ENCODE data around the gene TTC12. TPM values are rescaled to one million over a fixed set of nuclear protein-coding genes. Genes with fewer than 3 reads are reported as not detected.

The TTC12 gene, protein sequence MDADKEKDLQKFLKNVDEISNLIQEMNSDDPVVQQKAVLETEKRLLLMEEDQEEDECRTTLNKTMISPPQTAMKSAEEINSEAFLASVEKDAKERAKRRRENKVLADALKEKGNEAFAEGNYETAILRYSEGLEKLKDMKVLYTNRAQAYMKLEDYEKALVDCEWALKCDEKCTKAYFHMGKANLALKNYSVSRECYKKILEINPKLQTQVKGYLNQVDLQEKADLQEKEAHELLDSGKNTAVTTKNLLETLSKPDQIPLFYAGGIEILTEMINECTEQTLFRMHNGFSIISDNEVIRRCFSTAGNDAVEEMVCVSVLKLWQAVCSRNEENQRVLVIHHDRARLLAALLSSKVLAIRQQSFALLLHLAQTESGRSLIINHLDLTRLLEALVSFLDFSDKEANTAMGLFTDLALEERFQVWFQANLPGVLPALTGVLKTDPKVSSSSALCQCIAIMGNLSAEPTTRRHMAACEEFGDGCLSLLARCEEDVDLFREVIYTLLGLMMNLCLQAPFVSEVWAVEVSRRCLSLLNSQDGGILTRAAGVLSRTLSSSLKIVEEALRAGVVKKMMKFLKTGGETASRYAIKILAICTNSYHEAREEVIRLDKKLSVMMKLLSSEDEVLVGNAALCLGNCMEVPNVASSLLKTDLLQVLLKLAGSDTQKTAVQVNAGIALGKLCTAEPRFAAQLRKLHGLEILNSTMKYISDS
- total RNA-seq (34.4 TPM), polyA plus RNA-seq (ENCODE audit: insufficient read depth, low read depth, low replicate concordance) (16.7 TPM)
- long read RNA-seq, donor 1, result 0 reads
- long read RNA-seq, donor 2, partial matches to known transcripts, result 0 of 1 reads
- long read RNA-seq, donor 2, other reads (novel, unspliced or antisense), result 0 of 1 reads
- long read RNA-seq, donor 3, result 0 reads
- long read RNA-seq, donor 4, result 0 reads
- long read RNA-seq, donor 5, result 0 reads
- long read RNA-seq, donor 6, partial matches to known transcripts, result 0 of 3 reads
- long read RNA-seq, donor 6, other reads (novel, unspliced or antisense), result 0 of 3 reads
- long read RNA-seq, donor 7, partial matches to known transcripts, result 5 of 10 reads
- long read RNA-seq, donor 7, other reads (novel, unspliced or antisense), result 4 of 10 reads
- long read RNA-seq, donor 8, result 0 reads
- long read RNA-seq, donor 9, result 0 reads
- long read RNA-seq, donor 10, partial matches to known transcripts, result 0 of 1 reads
- long read RNA-seq, donor 10, other reads (novel, unspliced or antisense), result 0 of 1 reads

GRCh38 chr11:113314389-113315301 is at the start of gene TTC12:
Gene TTC12, plus strand, starts transcription at chr11:113314583. Its CDS starts 1,675 bp downstream, at chr11:113316258.
- TF ChIP-seq, protein P1, sequence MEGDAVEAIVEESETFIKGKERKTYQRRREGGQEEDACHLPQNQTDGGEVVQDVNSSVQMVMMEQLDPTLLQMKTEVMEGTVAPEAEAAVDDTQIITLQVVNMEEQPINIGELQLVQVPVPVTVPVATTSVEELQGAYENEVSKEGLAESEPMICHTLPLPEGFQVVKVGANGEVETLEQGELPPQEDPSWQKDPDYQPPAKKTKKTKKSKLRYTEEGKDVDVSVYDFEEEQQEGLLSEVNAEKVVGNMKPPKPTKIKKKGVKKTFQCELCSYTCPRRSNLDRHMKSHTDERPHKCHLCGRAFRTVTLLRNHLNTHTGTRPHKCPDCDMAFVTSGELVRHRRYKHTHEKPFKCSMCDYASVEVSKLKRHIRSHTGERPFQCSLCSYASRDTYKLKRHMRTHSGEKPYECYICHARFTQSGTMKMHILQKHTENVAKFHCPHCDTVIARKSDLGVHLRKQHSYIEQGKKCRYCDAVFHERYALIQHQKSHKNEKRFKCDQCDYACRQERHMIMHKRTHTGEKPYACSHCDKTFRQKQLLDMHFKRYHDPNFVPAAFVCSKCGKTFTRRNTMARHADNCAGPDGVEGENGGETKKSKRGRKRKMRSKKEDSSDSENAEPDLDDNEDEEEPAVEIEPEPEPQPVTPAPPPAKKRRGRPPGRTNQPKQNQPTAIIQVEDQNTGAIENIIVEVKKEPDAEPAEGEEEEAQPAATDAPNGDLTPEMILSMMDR (IDR thresholded peaks at IDR 0.05; ENCODE audit: borderline replicate concordance, extremely low read depth, insufficient read depth), result no peak

DNA sequence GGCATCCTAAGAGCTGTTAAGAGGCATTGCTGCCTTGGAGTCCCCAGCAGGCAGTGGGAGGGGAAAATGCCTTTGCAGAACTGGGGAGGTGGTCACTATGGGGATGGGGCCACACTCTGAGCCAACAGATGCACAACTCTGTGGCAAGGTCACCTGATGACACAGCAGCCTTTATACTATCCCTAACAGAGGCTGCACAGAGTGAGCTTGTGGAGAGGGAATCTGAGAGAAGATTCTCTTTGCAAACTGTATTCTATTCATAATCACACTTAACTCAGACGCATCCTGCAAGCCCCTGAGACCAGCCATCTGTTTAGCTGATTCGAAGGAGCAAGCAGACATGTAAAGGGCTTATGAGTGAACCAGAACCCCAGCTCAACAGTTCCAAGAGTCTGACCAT is 49.0 kb upstream of the TTC12 start:
- H3K9me3 ChIP-seq (ENCODE audit: control insufficient read depth in 2 of 3, insufficient read depth in 1 of 3, low read length in 3 of 3), result no peaks in the 10 kb centered on the region
- H3K4me1 ChIP-seq (ENCODE audit: control insufficient read depth in 2 of 3, insufficient read depth in 2 of 3, low read depth in 1 of 3, low read length in 3 of 3), result no peaks in the 10 kb centered on the region
- TF ChIP-seq, protein P1 (IDR thresholded peaks at IDR 0.05; ENCODE audit: borderline replicate concordance, extremely low read depth, insufficient read depth), result no peak
- H3K36me3 ChIP-seq (ENCODE audit: control insufficient read depth in 2 of 3, insufficient read depth in 3 of 3, low read length in 3 of 3), result peaks cover 0 to 2% (median 0%) of the 10 kb centered on the region in 3 donors
- no peak for DNase-seq
- no peak overlapping the region for H3K9ac ChIP-seq (ENCODE audit: low read length in 3 of 3)
- no peaks in the 10 kb centered on the region for H3K27me3 ChIP-seq (ENCODE audit: control insufficient read depth, insufficient read depth, low read length)
- no peak overlapping the region for H3K27ac ChIP-seq (ENCODE audit: low read depth in 2 of 2, low read length in 2 of 2)
- no peak overlapping the region for H3K4me3 ChIP-seq (ENCODE audit: low read length in 3 of 3)
- FAIRE-seq, result no peak
- intact Hi-C loops (cut with DNase I), result no loop called here

More at GRCh38 chr11:113314389-113315301, at the start of gene TTC12:
- peak; percentile 96 to 97 (median 97) for DNase-seq
- Histone ChIP-seq H3K27me3 (ENCODE audit: control insufficient read depth, insufficient read depth, low read length) (no peaks in the 10 kb centered on the region), H3K4me1 (ENCODE audit: control insufficient read depth in 2 of 3, insufficient read depth in 2 of 3, low read depth in 1 of 3, low read length in 3 of 3) (peaks cover 0 to 5% (median 2%) of the 10 kb centered on the region in 3 donors), H3K9me3 (ENCODE audit: control insufficient read depth in 2 of 3, insufficient read depth in 1 of 3, low read length in 3 of 3) (no peaks in the 10 kb centered on the region), H3K9ac (ENCODE audit: low read length in 3 of 3) (peak within 1 kb of the TSS; percentile 54 to 83 (median 72)), H3K36me3 (ENCODE audit: control insufficient read depth in 2 of 3, insufficient read depth in 3 of 3, low read length in 3 of 3) (no peaks in the 10 kb centered on the region), H3K27ac (ENCODE audit: low read depth in 2 of 2, low read length in 2 of 2) (peak within 1 kb of the TSS; percentile 87 to 88), H3K4me3 (ENCODE audit: low read length in 3 of 3) (peak within 1 kb of the TSS; percentile 75 to 85 (median 83))
- no peak for FAIRE-seq
- intact Hi-C loops (cut with DNase I), result no loop called here

- Histone ChIP-seq H3K27me3 (ENCODE audit: control insufficient read depth, insufficient read depth, low read length) (no peaks in the 10 kb centered on the region), H3K4me3 (ENCODE audit: low read length in 3 of 3) (no peak overlapping the region), H3K27ac (ENCODE audit: low read depth in 2 of 2, low read length in 2 of 2) (no peak overlapping the region), H3K9ac (ENCODE audit: low read length in 3 of 3) (no peak overlapping the region), H3K9me3 (ENCODE audit: control insufficient read depth in 2 of 3, insufficient read depth in 1 of 3, low read length in 3 of 3) (no peaks in the 10 kb centered on the region), H3K36me3 (ENCODE audit: control insufficient read depth in 2 of 3, insufficient read depth in 3 of 3, low read length in 3 of 3) (no peaks in the 10 kb centered on the region), H3K4me1 (ENCODE audit: control insufficient read depth in 2 of 3, insufficient read depth in 2 of 3, low read depth in 1 of 3, low read length in 3 of 3) (no peaks in the 10 kb centered on the region)
- no peak for FAIRE-seq
- intact Hi-C loops (cut with DNase I), result no loop called here
- TF ChIP-seq, protein P1 (IDR thresholded peaks at IDR 0.05; ENCODE audit: borderline replicate concordance, extremely low read depth, insufficient read depth), result no peak
- no peak for DNase-seq
Measured at GRCh38 chr11:113267493-113267892, 46.9 kb upstream of the TTC12 start.

All from kidney (tissue), 22 donors.